ENCODE data around the gene ABTB1. TPM values are rescaled to one million over a fixed set of nuclear protein-coding genes. Genes with fewer than 3 reads are reported as not detected.
"Not testable (repeated sequence)": the region's sequence is repeated elsewhere in the genome, so short reads cannot be mapped to it uniquely, and the experiment has no call there.

Gene ABTB1
- polyA plus RNA-seq, 2 donors, result 15.4 to 19.0 TPM

DNA sequence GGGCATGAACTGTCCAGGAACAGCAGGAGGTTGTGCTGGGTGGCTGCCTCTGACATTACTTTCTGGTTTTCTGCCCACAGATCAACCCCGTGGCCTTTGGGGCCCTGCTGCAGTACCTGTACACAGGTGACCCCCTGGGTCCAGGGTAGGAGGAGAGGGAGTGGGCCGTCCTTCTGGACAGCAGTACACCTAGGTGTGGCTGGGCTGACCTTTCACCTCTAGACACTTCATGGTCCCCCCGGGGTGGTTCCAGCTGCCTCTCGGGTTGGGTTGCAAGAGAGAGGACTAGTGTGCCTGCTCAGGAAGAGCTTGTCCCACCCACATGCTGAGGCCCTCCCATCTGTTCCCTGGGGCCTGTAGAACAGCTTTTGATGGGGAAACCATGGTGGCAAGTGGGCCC is 3.7 kb downstream of the ABTB1 start:
- H3K9me3 ChIP-seq (ENCODE audit: control insufficient read depth in 2 of 2, insufficient read depth in 1 of 2, low read depth in 1 of 2, low read length in 1 of 2), result no peaks in the 10 kb centered on the region
- WGBS, 2 donors, result 78 to 86% methylated on average over 4 of the region's 4 CpGs
- H3K4me3 ChIP-seq (ENCODE audit: low read depth in 1 of 2, low read length in 2 of 2), result no peak overlapping the region
- H3K36me3 ChIP-seq (ENCODE audit: control insufficient read depth in 2 of 2, insufficient read depth in 2 of 2, low read length in 1 of 2), result peaks cover 0 to 23% of the 10 kb centered on the region in 2 donors
- H3K4me1 ChIP-seq (ENCODE audit: control insufficient read depth in 2 of 2, insufficient read depth in 2 of 2, low read length in 1 of 2), result peaks cover 0 to 16% of the 10 kb centered on the region in 2 donors
- H3K27me3 ChIP-seq (ENCODE audit: control insufficient read depth in 1 of 2, insufficient read depth in 2 of 2, low read length in 2 of 2), result no peaks in the 10 kb centered on the region
- H3K27ac ChIP-seq (ENCODE audit: low read depth in 2 of 2, low read length in 1 of 2), result no peak overlapping the region

DNA sequence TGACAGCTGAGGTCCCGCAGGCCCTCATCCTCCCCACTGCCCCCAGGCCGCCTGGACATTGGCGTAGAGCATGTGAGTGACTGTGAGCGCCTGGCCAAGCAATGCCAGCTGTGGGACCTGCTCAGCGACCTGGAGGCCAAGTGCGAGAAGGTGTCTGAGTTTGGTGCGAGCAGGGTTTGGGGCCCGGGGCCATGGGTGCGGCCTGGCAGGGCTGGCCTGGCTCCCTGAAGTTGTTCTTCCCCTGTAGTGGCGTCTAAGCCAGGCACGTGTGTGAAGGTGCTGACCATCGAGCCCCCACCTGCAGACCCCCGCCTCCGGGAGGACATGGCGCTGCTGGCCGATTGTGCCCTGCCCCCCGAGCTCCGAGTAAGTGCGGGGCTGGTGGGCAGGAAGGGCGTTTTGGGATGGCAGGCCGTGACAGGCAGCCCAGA is 4.2 kb downstream of the ABTB1 start:
- 83 to 93% methylated on average over 21 of the region's 21 CpGs for WGBS, 2 donors
- Histone ChIP-seq H3K27me3 (ENCODE audit: control insufficient read depth in 1 of 2, insufficient read depth in 2 of 2, low read length in 2 of 2) (no peaks in the 10 kb centered on the region), H3K27ac (ENCODE audit: low read depth in 2 of 2, low read length in 1 of 2) (no peak overlapping the region), H3K36me3 (ENCODE audit: control insufficient read depth in 2 of 2, insufficient read depth in 2 of 2, low read length in 1 of 2) (peaks cover 0 to 23% of the 10 kb centered on the region in 2 donors), H3K4me3 (ENCODE audit: low read depth in 1 of 2, low read length in 2 of 2) (no peak overlapping the region), H3K9me3 (ENCODE audit: control insufficient read depth in 2 of 2, insufficient read depth in 1 of 2, low read depth in 1 of 2, low read length in 1 of 2) (no peaks in the 10 kb centered on the region), H3K4me1 (ENCODE audit: control insufficient read depth in 2 of 2, insufficient read depth in 2 of 2, low read length in 1 of 2) (peaks cover 0 to 12% of the 10 kb centered on the region in 2 donors)

DNA sequence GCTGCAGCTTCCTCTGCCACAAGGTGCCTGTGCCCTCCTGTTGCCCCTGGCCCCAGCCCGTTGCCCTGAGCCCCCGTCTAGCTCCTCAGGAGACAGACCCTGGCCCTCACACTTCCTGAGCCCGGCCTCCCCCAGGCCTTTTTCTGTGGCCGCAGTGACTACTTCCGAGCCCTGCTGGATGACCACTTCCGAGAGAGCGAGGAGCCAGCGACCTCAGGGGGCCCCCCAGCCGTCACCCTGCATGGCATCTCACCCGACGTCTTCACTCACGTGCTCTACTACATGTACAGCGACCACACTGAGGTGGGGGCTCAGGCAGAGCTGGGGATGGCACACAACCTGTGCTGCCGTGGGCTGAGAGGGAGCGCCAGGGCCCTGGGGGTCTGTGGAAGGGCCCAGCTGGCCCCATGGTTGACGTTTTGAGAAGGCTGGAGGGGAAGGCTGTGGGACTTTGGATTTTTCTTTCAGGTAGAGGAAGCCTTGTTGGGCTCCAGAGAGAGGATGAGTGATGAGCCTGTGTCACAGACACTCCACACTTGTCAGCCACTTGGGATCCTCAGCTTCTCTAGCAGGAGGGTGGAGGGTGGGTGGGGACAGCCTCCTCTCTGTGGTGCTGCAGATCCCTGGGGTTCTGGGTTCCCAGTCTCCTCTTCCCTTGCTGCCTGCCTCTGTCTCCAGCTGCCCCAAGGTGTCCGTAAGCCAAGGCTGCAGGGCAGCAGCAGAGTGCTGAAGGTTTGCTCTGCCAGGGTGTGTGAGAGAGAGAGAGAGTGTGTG is 5.0 kb downstream of the ABTB1 start:
- WGBS, 2 donors, result 92 to 93% methylated on average over 17 of the region's 17 CpGs
- no peaks in the 10 kb centered on the region for H3K9me3 ChIP-seq (ENCODE audit: control insufficient read depth in 2 of 2, insufficient read depth in 1 of 2, low read depth in 1 of 2, low read length in 1 of 2)
- H3K27me3 ChIP-seq (ENCODE audit: control insufficient read depth in 1 of 2, insufficient read depth in 2 of 2, low read length in 2 of 2), result no peaks in the 10 kb centered on the region
- peaks cover 0 to 12% of the 10 kb centered on the region in 2 donors for H3K4me1 ChIP-seq (ENCODE audit: control insufficient read depth in 2 of 2, insufficient read depth in 2 of 2, low read length in 1 of 2)
- H3K36me3 ChIP-seq (ENCODE audit: control insufficient read depth in 2 of 2, insufficient read depth in 2 of 2, low read length in 1 of 2), result peaks cover 0 to 23% of the 10 kb centered on the region in 2 donors
- H3K4me3 ChIP-seq (ENCODE audit: low read depth in 1 of 2, low read length in 2 of 2), result no peak overlapping the region
- H3K27ac ChIP-seq (ENCODE audit: low read depth in 2 of 2, low read length in 1 of 2), result no peak overlapping the region

DNA sequence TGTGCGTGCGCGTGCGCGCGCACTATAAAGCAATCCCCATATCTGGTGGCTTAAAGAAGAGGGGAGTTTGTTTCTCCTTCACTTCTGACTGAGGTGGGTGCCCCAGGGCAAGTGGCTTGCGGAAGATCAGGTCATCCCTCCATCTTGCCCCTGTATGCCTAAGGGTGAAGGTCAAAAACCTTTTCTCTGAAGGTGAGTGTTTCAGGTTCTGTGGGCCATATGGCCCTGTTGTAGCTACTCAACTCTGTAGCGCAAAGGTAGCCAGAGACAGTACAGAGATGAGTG is 5.5 kb downstream of the ABTB1 start:
- Histone ChIP-seq H3K27me3 (ENCODE audit: control insufficient read depth in 1 of 2, insufficient read depth in 2 of 2, low read length in 2 of 2) (no peaks in the 10 kb centered on the region), H3K4me1 (ENCODE audit: control insufficient read depth in 2 of 2, insufficient read depth in 2 of 2, low read length in 1 of 2) (peaks cover 0 to 12% of the 10 kb centered on the region in 2 donors), H3K36me3 (ENCODE audit: control insufficient read depth in 2 of 2, insufficient read depth in 2 of 2, low read length in 1 of 2) (peaks cover 0 to 23% of the 10 kb centered on the region in 2 donors), H3K9me3 (ENCODE audit: control insufficient read depth in 2 of 2, insufficient read depth in 1 of 2, low read depth in 1 of 2, low read length in 1 of 2) (no peaks in the 10 kb centered on the region), H3K27ac (ENCODE audit: low read depth in 2 of 2, low read length in 1 of 2) (no peak overlapping the region), H3K4me3 (ENCODE audit: low read depth in 1 of 2, low read length in 2 of 2) (no peak overlapping the region)
- WGBS, 2 donors, result 93 to 96% methylated on average over 8 of the region's 8 CpGs

DNA sequence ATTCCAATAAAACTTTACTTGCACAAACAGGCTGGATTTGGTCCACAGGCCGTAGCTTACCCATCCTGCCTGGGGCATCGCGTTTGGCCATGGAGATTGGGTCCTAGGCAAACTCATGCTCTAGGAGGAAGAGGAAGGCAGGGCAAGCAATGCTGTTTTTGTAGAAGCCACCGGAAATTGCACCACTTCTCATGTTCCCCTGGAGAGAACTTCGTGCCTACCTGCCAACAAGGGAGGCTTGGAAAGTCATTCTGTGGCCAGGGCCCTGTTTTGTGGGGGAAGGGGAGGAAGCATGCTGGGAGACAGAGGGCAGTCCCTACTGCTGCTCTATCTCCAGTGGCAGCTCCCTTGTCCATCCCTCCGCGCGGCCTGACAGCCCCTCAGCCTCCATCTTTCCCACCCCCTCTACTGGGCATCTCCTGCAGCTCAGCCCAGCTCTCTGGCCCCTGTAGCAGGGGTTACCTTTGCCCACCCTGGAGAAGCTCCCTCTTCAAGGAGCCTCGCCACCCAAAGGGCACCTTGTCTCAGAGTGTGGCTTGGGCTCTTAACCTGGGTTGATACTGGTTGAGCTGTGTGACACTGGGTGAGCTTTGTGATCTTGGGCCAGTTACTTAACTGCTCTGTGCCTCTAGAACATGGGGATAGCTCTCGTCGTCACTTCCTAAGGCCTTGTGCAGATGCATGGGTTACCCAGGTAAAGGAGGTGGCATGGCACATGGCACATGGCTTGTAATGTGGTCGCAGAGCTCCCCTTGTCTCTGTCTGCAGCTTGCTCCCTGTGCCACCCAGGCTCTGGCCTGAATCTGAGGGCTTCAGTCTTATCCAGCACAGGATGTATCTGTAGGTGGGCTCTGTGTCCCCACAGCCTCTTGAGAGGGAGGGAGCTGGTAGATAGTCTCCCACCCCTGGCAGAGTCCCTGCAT is 6.1 kb downstream of the ABTB1 start:
- Histone ChIP-seq H3K9me3 (ENCODE audit: control insufficient read depth in 2 of 2, insufficient read depth in 1 of 2, low read depth in 1 of 2, low read length in 1 of 2) (no peaks in the 10 kb centered on the region), H3K27ac (ENCODE audit: low read depth in 2 of 2, low read length in 1 of 2) (no peak overlapping the region), H3K4me3 (ENCODE audit: low read depth in 1 of 2, low read length in 2 of 2) (no peak overlapping the region), H3K4me1 (ENCODE audit: control insufficient read depth in 2 of 2, insufficient read depth in 2 of 2, low read length in 1 of 2) (peaks cover 0 to 9% of the 10 kb centered on the region in 2 donors), H3K27me3 (ENCODE audit: control insufficient read depth in 1 of 2, insufficient read depth in 2 of 2, low read length in 2 of 2) (no peaks in the 10 kb centered on the region), H3K36me3 (ENCODE audit: control insufficient read depth in 2 of 2, insufficient read depth in 2 of 2, low read length in 1 of 2) (peaks cover 0 to 23% of the 10 kb centered on the region in 2 donors)
- 73 to 82% methylated on average over 12 of the region's 12 CpGs for WGBS, 2 donors

DNA sequence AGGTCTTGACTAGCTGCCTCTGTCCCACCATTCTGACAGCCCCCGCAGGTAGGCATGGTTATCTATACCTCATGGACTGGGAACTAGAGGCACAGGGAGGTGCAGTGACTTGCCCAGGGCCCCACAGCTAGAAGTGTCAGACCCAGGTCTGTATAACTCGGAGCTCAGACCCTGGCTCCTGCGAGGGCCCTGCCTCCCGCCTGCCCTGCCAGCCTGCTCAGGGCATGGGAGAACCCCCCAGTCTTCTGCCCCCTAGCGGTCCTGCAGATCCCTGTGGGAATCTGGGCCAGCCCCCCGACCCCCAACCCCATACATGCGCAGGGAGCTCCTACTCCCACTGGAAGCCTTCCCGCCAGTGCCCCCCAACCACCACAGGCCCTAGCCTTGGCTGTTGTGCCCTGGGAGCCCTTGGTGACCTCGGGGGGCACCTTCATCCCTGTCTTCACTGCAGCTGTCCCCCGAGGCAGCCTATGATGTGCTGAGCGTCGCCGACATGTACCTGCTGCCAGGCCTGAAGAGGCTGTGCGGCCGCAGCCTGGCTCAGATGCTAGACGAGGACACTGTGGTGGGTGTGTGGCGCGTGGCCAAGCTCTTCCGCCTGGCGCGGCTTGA is 6.9 kb downstream of the ABTB1 start:
- peaks cover 0 to 6% of the 10 kb centered on the region in 2 donors for H3K4me1 ChIP-seq (ENCODE audit: control insufficient read depth in 2 of 2, insufficient read depth in 2 of 2, low read length in 1 of 2)
- no peak overlapping the region for H3K27ac ChIP-seq (ENCODE audit: low read depth in 2 of 2, low read length in 1 of 2)
- no peaks in the 10 kb centered on the region for H3K9me3 ChIP-seq (ENCODE audit: control insufficient read depth in 2 of 2, insufficient read depth in 1 of 2, low read depth in 1 of 2, low read length in 1 of 2)
- no peaks in the 10 kb centered on the region for H3K27me3 ChIP-seq (ENCODE audit: control insufficient read depth in 1 of 2, insufficient read depth in 2 of 2, low read length in 2 of 2)
- no peak overlapping the region for H3K4me3 ChIP-seq (ENCODE audit: low read depth in 1 of 2, low read length in 2 of 2)
- H3K36me3 ChIP-seq (ENCODE audit: control insufficient read depth in 2 of 2, insufficient read depth in 2 of 2, low read length in 1 of 2), result peaks cover 0 to 23% of the 10 kb centered on the region in 2 donors
- WGBS, 2 donors, result 91 to 93% methylated on average over 19 to 21 of the region's 21 CpGs

DNA sequence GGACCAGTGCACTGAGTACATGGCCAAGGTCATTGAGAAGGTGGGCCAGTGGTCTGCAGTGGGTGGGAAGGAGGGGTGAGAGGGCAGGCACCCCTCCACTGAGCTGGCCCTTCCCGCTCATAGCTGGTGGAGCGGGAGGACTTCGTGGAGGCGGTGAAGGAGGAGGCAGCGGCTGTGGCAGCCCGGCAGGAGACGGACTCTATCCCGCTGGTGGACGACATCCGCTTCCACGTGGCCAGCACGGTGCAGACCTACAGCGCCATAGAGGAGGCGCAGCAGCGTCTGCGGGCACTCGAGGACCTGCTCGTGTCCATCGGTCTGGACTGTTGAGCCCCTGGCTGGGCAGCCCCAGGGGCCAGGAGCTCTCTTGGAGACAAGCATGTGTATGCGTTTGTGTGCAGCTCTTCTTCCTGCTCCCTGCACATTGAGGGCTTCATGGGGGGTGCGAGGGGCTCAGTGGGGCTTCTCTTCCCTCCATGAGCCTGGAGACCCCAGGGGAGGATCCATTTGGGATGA is 7.5 kb downstream of the ABTB1 start:
- no peak overlapping the region for H3K27ac ChIP-seq (ENCODE audit: low read depth in 2 of 2, low read length in 1 of 2)
- peaks cover 0 to 6% of the 10 kb centered on the region in 2 donors for H3K4me1 ChIP-seq (ENCODE audit: control insufficient read depth in 2 of 2, insufficient read depth in 2 of 2, low read length in 1 of 2)
- WGBS, 2 donors, result 96 to 99% methylated on average over 20 to 21 of the region's 21 CpGs
- H3K4me3 ChIP-seq (ENCODE audit: low read depth in 1 of 2, low read length in 2 of 2), result no peak overlapping the region
- H3K27me3 ChIP-seq (ENCODE audit: control insufficient read depth in 1 of 2, insufficient read depth in 2 of 2, low read length in 2 of 2), result no peaks in the 10 kb centered on the region
- no peaks in the 10 kb centered on the region for H3K9me3 ChIP-seq (ENCODE audit: control insufficient read depth in 2 of 2, insufficient read depth in 1 of 2, low read depth in 1 of 2, low read length in 1 of 2)
- peaks cover 0 to 23% of the 10 kb centered on the region in 2 donors for H3K36me3 ChIP-seq (ENCODE audit: control insufficient read depth in 2 of 2, insufficient read depth in 2 of 2, low read length in 1 of 2)

DNA sequence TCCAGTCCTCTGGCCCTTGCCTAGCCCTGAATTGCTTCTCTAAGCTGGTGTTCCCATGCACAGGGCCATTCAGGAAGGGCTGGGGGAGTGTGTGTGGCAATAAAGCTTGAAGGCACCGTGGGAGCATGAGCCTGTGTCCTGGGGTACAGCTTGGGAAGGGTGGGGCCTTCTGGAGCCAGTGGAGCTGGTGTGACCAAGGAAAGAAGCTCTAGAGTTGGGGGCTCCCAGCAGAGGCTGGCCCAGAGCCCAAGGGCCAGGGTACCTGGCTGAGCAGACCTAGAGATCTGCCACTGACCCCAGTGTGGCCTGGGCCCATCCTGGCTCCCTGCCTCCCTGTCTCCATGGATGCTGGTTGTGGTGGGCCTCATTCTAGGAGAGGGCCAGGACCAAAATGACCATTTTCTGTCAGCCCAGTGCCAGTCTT is 8.1 kb downstream of the ABTB1 start:
- H3K27ac ChIP-seq (ENCODE audit: low read depth in 2 of 2, low read length in 1 of 2), result no peak overlapping the region
- H3K36me3 ChIP-seq (ENCODE audit: control insufficient read depth in 2 of 2, insufficient read depth in 2 of 2, low read length in 1 of 2), result peaks cover 0 to 22% of the 10 kb centered on the region in 2 donors
- no peak overlapping the region for H3K4me3 ChIP-seq (ENCODE audit: low read depth in 1 of 2, low read length in 2 of 2)
- peaks cover 0 to 3% of the 10 kb centered on the region in 2 donors for H3K4me1 ChIP-seq (ENCODE audit: control insufficient read depth in 2 of 2, insufficient read depth in 2 of 2, low read length in 1 of 2)
- H3K9me3 ChIP-seq (ENCODE audit: control insufficient read depth in 2 of 2, insufficient read depth in 1 of 2, low read depth in 1 of 2, low read length in 1 of 2), result no peaks in the 10 kb centered on the region
- WGBS, 2 donors, result 91 to 98% methylated on average over 1 of the region's 1 CpG
- H3K27me3 ChIP-seq (ENCODE audit: control insufficient read depth in 1 of 2, insufficient read depth in 2 of 2, low read length in 2 of 2), result no peaks in the 10 kb centered on the region

DNA sequence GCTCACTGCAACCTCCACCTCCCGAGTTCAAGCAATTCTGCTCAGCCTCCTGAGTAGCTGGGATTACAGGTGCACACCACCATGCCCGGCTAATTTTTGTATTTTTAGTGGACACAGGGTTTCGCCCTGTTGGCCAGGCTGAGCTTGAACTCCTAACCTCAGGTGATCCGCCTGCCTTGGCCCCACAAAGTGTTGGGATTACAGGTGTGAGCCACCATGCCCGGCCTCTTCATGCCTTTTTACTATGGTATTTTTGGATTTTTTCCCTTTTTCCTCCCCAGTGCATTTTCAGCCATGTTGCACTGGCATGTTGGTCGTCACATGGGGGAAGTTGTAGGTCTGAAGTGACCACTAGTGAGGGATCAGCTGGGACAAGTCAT is 9.4 kb downstream of the ABTB1 start:
- not testable (repeated sequence) for H3K9me3 ChIP-seq (ENCODE audit: control insufficient read depth in 2 of 2, insufficient read depth in 1 of 2, low read depth in 1 of 2, low read length in 1 of 2); H3K4me1 ChIP-seq (ENCODE audit: control insufficient read depth in 2 of 2, insufficient read depth in 2 of 2, low read length in 1 of 2); H3K36me3 ChIP-seq (ENCODE audit: control insufficient read depth in 2 of 2, insufficient read depth in 2 of 2, low read length in 1 of 2); H3K27me3 ChIP-seq (ENCODE audit: control insufficient read depth in 1 of 2, insufficient read depth in 2 of 2, low read length in 2 of 2); H3K4me3 ChIP-seq (ENCODE audit: low read depth in 1 of 2, low read length in 2 of 2); H3K27ac ChIP-seq (ENCODE audit: low read depth in 2 of 2, low read length in 1 of 2)
- 90 to 94% methylated on average over 6 of the region's 6 CpGs for WGBS, 2 donors
